Measurements from ENCODE around the gene KCNQ1.

The KCNQ1 gene

DNA sequence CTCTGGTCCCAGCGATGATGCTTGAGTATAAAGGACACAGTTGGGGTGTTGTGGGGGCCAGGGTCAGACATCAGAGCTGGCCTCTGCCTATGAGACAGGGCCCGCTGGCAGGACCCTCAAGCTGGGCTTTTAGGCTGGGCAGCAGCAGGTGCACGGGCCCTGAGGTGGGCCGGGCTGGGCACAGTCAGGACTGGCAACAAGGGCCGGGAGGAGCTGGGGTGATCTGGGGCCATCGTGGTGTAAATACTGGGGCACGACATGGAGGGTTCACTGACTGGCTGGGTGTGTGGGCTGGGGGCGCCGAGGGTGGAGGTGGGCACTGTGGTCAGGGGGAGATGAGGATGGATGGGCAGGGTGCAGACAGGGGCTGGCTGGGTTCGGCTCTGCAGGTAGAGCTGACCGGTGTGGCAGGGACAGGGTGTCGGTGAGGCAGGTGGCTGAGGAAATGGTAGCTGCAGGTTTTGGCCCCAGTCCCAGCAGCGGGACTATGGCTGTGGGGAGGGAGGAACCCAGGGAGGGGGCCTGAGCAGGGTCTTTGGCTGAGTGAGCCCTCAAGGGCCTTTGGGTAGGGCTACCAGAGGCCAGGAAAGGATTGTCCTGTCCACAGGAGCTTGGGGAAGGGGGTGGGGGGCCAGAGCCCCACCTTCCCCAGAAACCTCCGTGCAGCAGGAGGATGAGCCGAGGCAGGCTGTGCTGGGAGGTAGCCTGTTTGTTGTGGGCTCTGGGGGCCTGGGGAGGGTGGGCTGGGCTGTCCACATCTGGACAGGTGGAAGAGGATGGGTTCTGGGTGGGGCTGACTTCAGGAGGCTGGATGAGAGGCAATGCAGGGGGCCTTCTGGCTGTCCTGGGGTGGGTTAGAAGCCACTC is 81.4 kb downstream of the KCNQ1 start:
- TF ChIP-seq CTCF (IDR thresholded peaks at IDR 0.05; ENCODE audit: insufficient read depth, low read length, poor library complexity, severe bottlenecking), result no peak
- no peaks in the 10 kb centered on the region; the same call in 1 of the 2 replicates for H3K27me3 ChIP-seq (replicated peaks; ENCODE audit: control insufficient read depth, insufficient read depth, low read length)
- no peak for DNase-seq (ENCODE audit: extremely low read depth, insufficient read length)
- H3K4me3 ChIP-seq (replicated peaks; ENCODE audit: low read depth, low read length), result no peak overlapping the region
- no peaks in the 10 kb centered on the region for H3K36me3 ChIP-seq (ENCODE audit: control insufficient read depth, insufficient read depth, low read length)

GRCh38 chr11:2526808-2527381 is 82.1 kb downstream of the KCNQ1 start:
- Histone ChIP-seq H3K4me3 (replicated peaks; ENCODE audit: low read depth, low read length) (no peak overlapping the region), H3K27me3 (replicated peaks; ENCODE audit: control insufficient read depth, insufficient read depth, low read length) (no peaks in the 10 kb centered on the region; the same call in 1 of the 2 replicates), H3K36me3 (ENCODE audit: control insufficient read depth, insufficient read depth, low read length) (no peaks in the 10 kb centered on the region)
- DNase-seq (ENCODE audit: extremely low read depth, insufficient read length), result peak; percentile 60
- peak; percentile 44 for TF ChIP-seq CTCF (IDR thresholded peaks at IDR 0.05; ENCODE audit: insufficient read depth, low read length, poor library complexity, severe bottlenecking)

GRCh38 chr11:2527621-2528291 is 82.9 kb downstream of the KCNQ1 start:
- no peak overlapping the region for H3K4me3 ChIP-seq (replicated peaks; ENCODE audit: low read depth, low read length)
- no peak for TF ChIP-seq CTCF (IDR thresholded peaks at IDR 0.05; ENCODE audit: insufficient read depth, low read length, poor library complexity, severe bottlenecking)
- H3K36me3 ChIP-seq (ENCODE audit: control insufficient read depth, insufficient read depth, low read length), result no peaks in the 10 kb centered on the region
- DNase-seq (ENCODE audit: extremely low read depth, insufficient read length), result no peak
- H3K27me3 ChIP-seq (replicated peaks; ENCODE audit: control insufficient read depth, insufficient read depth, low read length), result no peaks in the 10 kb centered on the region; the same call in 1 of the 2 replicates

DNA sequence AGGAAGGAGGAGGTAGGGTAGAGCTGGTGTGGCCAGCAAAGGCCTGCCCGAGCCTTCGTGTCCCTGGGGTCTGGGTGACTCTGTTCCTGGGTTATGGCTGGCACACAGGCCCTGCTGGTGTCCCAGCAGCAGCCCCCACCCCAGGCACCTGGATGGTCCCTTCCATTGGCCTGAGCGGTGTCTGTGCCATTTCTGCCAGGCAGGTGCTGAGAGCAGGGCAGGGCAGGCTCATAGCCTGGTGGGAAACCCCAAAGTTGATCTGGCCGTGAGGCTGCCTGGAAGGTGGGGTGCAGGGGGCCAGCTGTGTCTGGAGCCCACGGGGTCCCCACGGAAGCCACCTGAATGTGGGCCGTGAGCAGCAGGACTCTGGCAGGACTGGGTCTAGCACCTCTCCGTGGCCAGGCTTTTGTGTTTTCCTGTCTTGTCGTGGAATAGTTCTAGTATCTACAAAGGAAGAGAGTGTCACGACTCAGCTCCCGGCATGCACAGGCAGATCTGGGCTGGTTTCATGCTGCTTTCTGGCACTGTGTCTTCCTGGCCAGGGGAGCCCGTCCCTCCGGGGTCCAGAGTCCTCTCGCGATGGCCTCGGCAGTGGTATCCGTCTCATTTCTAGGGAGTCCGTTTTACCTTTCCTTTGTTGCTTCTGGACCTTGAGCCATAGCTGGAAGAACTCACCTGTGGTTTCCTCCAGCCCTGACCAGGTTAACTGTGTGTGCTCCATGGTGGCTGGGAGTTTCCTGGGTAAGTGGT is 83.7 kb downstream of the KCNQ1 start:
- Histone ChIP-seq H3K27me3 (replicated peaks; ENCODE audit: control insufficient read depth, insufficient read depth, low read length) (no peaks in the 10 kb centered on the region; the same call in 1 of the 2 replicates), H3K36me3 (ENCODE audit: control insufficient read depth, insufficient read depth, low read length) (no peaks in the 10 kb centered on the region), H3K4me3 (replicated peaks; ENCODE audit: low read depth, low read length) (no peak overlapping the region)
- TF ChIP-seq CTCF (IDR thresholded peaks at IDR 0.05; ENCODE audit: insufficient read depth, low read length, poor library complexity, severe bottlenecking), result no peak
- no peak for DNase-seq (ENCODE audit: extremely low read depth, insufficient read length)

GRCh38 chr11:2529173-2529572 is 84.4 kb downstream of the KCNQ1 start:
- no peaks in the 10 kb centered on the region for H3K36me3 ChIP-seq (ENCODE audit: control insufficient read depth, insufficient read depth, low read length)
- H3K27me3 ChIP-seq (replicated peaks; ENCODE audit: control insufficient read depth, insufficient read depth, low read length), result no peaks in the 10 kb centered on the region; the same call in 1 of the 2 replicates
- H3K4me3 ChIP-seq (replicated peaks; ENCODE audit: low read depth, low read length), result no peak overlapping the region
- no peak for TF ChIP-seq CTCF (IDR thresholded peaks at IDR 0.05; ENCODE audit: insufficient read depth, low read length, poor library complexity, severe bottlenecking)
- DNase-seq (ENCODE audit: extremely low read depth, insufficient read length), result no peak

Measured in GM06990 (cell line).